Stimulated activated CD4-positive, alpha-beta T cell treated with anti-CD3 and anti-CD28 coated beads, Interleukin-4, amount 100 ng/mL, for 48 hours (primary cell): ENCODE measurements around the gene PPP1CA.

Experiments
- DNase-seq, 2 donors: peaks; one replicate each; pipeline ENCODE4 v3.0.0-alpha.2; 2020; ENCODE audit warnings: low read depth in 2 of 2

The PPP1CA gene

GRCh38 chr11:67369275-67369674, 32.4 kb downstream of the PPP1CA start:
- no peak for DNase-seq

GRCh38 chr11:67368621-67369020, 33.0 kb downstream of the PPP1CA start:
- DNase-seq, result no peak

- DNase-seq, result no peak
Observed at GRCh38 chr11:67367761-67368227, 33.9 kb downstream of the PPP1CA start.

- no peak for DNase-seq
Observed at GRCh38 chr11:67366961-67367760, 34.5 kb downstream of the PPP1CA start.

DNA sequence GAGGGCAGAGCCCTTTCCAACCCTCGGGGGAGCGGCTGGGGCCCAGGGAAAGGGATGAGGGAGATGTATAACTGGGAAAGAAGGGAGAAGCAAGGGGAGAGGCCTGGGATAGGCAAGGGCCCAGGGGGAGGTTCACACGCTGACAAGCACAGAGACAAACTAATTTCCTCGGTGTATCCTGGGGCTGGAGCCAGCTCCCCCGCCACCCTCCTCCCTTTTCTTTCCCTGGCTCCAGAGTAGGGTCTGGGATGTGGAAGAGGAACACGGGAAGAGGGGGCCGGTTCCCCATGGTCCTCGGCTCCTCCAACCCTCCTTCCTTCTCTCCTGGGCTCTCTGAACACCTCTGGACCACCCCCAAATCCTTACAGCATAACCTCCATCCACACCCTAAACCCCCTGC, 35.1 kb downstream of the PPP1CA start:
- DNase-seq, result no peak

GRCh38 chr11:67365736-67366444, 35.8 kb downstream of the PPP1CA start:
- no peak for DNase-seq

DNA sequence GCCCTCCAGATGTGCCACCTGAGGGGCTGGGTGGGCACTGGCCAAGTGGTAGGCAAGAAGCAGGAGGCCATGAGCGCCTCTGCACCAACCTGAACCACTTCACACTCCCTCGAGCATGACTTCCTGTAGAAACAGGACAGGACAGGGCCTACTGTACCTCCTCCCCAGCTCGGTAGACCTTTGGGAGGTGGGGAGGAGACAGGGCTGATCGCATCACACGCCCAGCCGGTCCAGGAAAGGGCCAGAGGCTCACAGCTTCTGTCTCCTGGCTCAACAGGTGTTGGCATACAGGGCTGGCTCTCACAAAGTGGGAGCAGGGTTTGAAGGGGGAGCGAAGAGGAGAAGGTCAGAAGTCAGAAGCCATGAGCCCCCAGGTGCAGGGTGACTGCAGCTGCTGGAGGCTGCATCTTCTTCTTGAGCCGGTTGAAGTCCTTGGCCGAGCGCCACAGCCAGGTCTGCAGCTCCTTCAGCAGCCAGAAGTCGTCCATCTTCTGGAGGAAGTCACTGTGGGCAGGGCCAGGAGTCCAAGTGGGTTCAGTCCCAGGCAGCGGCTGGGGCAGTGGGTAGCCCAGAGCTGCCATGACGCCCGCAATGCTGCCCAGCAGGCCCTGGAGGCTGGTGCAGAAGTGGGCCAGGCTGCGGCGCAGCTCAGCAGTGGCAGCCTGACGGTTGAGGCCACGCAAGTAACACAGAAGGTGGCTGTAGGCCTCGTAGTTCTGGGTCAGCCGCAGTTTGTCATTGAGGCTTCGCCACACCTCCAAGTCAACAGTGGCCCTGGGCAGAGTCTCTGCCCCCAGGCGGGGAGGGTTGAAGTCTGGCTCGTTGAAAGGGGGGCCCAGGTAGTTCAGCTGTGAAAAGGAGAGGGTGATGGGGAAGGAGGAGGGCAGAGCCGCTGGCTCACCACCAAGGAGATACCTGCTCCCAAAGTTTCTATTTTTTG, 36.6 kb downstream of the PPP1CA start:
- DNase-seq, result no peak

DNA sequence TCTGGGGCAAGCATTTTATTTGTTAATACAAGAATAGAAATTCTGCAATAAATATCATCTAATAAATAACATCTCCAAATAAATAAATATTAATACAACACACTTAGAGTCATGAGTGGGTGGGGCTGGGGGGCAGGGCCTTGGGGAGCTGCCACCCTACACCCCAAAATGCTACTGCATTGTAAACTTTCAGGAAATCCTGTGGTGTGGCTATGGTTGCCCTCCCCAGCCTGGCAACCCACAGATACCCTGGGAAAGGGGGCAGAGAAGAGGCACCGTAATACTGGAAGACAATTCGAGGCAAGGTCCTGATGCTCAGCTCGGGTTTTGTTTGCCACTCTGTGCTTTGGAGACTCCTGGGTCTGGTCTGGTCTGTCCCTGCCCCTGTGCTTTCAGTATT, 37.5 kb downstream of the PPP1CA start:
- no peak for DNase-seq

GRCh38 chr11:67357831-67358670, 43.6 kb downstream of the PPP1CA start:
- no peak for DNase-seq

DNA sequence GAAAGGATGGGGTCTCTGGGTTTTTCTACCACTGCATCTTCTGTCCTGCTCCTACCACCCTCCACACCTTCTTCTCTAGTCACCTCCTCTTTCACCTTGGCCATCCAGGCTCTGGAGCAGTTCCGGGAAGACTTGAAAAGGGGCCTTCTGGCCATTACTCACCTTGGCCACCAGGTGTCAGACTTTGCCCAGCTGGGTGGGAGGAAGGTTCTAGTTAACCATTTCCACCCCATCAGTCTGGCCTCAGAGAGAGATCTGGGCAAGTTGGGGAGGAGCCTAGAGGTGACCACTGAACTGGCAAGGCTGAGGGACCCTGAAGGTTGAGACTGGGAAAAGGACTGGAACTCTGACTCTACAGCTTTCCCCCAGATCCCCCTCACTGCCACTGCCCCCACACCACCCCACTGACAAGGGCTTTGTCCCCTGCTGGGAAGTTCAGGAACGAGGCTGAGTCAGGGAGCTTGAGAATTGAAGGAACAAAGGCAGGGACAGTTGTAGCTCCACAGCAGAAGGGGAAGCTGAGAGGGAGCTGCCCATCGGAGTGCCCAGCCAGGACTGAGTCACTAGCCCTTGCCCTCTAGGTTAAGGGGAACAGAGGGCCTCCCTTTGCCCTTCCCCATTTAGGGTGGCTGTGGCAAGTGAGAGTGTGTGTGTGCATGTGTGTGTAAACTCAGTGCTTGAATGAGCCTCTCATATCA, 44.6 kb downstream of the PPP1CA start:
- DNase-seq, result peak; percentile 41 to 54

DNA sequence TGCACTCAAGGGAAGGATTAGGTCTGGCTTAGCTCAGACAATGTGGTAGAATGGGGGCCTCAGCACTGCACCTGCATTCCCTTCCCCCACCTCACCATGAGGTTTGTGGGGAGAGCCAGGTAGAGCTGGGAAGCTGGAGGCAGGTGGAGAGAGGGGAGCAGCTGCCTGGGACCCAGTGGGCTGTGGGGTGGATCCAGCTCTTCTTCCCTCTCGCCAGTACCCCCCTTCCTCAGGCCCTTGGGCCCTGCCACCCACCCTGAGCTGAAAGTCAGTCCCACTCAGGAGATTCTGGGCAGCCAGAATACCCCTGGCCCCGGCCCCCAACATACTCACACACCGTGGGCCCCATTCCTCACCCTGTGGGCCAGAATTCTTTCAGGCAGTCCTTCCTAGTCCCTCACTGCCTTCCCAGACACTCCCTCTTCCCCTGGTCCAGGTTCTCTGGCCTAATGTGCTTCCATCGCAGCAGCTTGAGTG, 45.2 kb downstream of the PPP1CA start:
- no peak for DNase-seq

GRCh38 chr11:67355794-67356386, 45.8 kb downstream of the PPP1CA start:
- DNase-seq, result no peak

- DNase-seq, result no peak
Observed at GRCh38 chr11:67355023-67355793, 46.5 kb downstream of the PPP1CA start.

DNA sequence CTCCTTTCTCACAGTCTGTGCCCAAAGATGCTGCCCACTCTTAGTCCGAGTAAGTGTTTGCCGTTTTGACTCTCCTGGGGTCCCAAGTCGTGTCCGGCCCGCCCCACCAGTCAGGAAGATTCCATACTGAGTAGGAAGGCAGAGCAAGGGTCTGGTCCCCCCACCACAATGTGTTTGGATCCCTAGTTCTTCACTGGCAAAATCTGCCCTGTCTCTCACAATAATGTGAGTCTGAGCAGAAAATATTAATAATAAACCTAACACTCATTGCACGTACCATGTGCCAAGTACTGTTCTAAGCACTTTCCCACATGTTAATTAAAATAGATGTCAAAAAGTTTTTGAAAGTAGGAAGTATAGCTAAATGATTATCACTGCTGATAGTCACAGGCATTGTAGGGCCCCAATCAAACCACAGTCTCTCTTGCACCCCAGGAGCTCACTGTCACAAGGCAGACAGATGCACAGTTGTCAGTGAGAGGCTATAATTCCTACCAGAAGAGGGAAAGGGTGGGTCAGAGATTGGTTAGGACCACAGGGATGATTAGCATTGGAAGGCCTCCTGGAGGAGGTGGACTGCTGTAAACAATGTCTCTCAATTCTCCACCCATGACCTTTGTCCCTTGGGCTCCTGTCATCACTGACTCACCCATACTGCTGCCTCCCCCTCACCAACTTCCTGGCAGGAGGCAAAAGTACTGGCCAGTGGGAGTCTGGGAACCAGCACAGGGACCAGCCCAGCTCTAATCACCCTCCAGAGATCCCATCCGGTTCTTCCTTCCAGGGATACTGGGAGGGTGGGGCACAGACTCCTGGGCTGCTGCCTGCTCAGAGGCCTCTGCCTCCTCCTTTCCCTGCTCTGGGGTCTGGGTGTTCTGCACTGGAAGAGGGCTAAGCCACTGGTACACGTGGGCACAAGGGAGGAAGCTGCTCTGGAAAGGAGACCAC, 47.3 kb downstream of the PPP1CA start:
- DNase-seq, result no peak

GRCh38 chr11:67353317-67354074, 48.2 kb downstream of the PPP1CA start, which contains the start of gene POLD4:
Gene POLD4 (minus strand): TSS chr11:67353546. CDS start chr11:67353399, 147 bp downstream.
- peak; percentile 94 to 96 for DNase-seq

DNA sequence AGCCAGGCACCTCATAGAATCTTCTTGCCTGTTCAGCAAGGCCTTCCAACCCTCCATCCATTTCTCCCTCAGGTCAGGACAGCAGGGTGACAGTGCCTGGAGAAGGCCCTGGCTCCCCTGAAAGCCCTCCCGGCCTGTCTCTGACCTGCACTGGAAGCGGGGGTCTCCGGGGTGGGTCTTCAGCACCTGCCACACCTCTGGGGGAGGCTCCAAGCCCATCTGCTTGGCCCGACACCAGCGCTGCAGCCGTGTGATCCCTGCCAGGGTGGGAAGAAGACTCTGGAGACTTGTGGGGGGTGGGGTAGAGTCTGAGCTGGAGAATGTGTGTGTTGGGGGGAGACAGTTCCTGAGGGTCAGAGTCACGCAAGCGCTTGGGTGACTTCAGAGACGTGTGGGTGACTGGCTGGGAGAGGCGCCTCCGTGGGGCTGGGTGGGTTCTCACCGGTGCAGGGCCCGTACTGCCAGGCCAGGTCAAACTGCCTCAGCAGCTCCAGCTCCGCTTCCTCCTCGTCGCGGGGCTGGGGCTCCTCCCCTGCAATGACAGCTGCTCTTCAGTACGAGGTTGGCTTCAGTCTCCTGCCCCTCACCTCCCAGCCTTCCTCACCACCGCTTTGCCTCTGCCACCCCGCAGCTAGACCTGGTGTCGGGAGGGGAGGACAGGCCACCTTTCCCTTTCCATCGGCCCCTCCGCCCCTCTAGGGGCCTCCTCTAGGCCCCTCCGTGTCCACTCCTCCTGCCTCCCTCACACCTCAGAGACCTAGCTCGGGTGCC, 48.9 kb downstream of the PPP1CA start:
- DNase-seq, result no peak
